DMS 273 (cell line): Measurements from ENCODE around the gene ADGRB3.
A peak's percentile ranks its signal among the peaks of the same experiment; 100 is the strongest.
"Not testable (repeated sequence)": the region's sequence is repeated elsewhere in the genome, so short reads cannot be mapped to it uniquely, and the experiment has no call there.

ENCODE experiments used
- DNase-seq: peaks from one replicate; lab custom pipeline; 2025; ENCODE audit not compliant: unreplicated experiment; lab: John Stamatoyannopoulos, UW

ADGRB3 gene

GRCh38 chr6:68737061-68737460 lies 102.0 kb downstream of the ADGRB3 start:
- no peak for DNase-seq

GRCh38 chr6:68738039-68738438 lies 103.0 kb downstream of the ADGRB3 start:
- DNase-seq = no peak

DNA sequence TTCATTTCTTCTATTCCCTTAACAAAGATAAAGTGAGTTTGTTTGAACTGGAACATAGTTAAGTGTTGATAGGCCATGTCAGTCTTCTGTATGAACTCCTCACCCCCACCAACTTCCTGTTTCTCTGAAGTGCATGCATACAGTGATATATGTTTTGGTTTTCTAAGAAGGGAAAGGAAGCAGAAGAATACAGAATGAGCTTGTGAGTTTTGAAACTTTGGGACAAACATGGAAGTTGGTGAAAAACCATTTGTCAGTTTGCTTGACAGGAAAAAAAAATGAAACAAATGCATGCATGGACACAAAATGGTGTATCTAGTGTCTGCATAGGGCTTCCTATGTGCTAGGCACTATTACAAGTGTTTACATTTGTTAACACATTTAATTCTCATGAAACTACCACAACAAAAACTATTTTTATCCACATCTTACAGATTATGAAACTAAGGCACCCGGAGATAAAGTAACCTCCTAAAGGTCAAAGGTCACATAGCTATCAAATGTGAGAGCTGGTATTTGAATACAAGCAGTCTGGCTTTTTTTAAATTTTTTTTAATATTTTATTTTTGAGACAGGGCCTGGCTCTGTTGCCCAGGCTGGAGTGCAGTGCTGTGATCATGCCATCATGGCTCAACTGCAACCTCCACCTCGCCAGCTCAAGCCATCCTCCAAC lies 105.9 kb downstream of the ADGRB3 start:
- DNase-seq = no peak

DNA sequence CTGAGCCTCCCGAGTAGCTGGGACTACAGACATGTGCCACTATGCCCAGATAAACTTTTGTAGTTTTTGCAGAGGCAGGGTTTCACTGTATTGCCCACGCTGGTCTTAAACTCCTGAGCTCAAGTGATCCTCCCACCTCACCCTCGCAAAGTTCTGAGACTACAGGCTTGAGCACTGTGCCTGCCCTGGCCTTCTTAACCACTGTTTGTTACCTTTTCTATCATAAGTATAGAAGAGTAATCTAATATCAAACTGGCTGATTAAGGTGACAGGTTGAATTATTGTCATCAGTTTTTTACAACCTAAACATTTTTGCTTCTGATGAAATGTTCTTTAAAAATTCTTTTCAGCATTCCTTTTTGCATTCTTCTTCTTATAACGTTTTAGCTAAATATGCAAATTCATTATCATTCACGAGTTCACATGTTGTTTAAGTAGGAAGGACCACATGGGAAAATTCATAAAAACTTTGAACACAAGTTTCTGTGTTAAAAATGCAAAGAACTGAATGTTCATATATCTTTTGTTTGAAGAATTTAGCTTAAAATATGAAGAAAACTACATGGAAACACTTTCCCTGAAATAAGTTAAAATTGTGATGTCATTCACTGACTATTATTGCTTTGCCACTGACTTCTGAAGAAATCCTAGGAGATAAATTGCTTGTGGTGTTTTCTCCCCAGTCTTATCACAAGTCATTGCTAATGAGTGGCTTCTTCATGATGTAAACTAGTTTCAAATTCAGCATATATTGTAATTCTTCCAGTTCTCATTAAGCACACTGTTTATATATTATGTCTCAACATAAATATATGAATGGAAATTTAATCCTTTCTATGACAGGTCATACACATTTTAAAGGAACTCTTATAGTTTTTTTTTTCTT lies 106.7 kb downstream of the ADGRB3 start:
- peak; percentile 33 for DNase-seq

DNA sequence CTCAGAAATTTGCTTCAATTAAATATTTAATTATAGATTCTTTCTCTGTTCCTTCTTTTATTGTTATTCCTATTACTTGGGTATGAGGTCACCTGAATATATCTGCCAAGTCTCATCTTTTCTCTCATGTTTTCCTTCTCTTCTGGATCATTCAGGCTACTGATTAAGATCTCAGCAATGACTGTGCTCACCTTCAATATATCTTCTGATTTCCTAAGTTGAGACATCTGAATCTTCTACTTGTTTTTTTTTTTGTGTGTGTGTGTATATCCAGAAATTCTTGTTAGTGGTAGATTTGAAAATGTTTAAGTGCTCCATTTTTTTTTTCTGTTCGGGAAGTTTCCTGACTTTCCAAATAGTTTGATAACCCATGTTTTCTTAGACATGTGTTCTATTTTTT lies 108.0 kb downstream of the ADGRB3 start:
- no peak for DNase-seq

GRCh38 chr6:68744376-68744775 lies 109.3 kb downstream of the ADGRB3 start:
- not testable (repeated sequence) for DNase-seq

GRCh38 chr6:68746376-68746775 lies 111.3 kb downstream of the ADGRB3 start:
- no peak for DNase-seq

DNA sequence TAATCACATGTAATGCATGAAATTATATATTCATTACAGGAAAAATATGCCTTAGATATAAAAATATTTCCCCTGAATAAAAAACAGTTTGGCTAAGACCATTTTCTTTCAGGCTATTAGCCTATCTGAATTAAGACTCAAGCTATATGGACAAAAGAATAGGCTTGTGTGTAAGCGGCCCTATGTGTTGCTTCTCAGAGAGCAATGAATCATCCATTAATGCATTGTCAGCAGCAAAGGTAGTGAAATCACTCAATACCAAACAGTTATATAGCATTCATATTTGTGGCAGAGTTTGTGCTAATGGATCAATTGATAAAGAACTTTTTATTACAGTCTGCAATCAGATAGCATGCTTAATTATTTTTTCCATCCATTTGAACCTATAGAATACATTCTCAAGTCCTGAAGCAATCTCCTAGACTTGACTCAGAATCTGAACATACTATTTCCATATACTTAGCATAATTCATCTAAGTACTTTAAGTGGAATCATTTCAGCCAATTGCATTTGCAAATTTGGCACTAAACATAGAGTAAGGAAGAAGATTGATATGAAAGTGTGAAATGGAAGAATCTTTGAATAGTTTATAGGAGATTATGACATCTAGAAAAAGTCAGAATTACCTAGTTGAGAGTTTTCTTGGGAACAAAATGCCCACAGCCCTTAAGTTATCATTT lies 112.2 kb downstream of the ADGRB3 start:
- DNase-seq = no peak

DNA sequence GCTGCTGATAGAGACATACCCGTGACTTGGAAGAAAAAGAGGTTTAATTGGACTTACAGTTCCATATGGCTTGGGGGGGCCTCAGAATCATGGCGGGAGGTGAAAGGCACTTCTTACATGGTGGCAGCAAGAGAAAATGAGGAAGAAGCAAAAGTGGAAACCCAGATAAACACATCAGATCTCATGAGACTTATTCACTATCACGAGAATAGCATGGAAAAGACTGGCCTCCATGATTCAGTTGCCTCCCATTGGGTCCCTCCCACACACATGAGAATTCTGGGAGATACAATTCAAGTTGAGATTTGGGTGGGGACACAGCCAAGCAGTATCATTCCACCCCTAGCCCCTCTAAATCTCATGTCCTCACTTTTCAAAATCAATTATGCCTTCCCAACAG lies 112.8 kb downstream of the ADGRB3 start:
- not testable (repeated sequence) for DNase-seq

GRCh38 chr6:68754681-68755213 lies 119.7 kb downstream of the ADGRB3 start:
- peak; percentile 22 for DNase-seq

DNA sequence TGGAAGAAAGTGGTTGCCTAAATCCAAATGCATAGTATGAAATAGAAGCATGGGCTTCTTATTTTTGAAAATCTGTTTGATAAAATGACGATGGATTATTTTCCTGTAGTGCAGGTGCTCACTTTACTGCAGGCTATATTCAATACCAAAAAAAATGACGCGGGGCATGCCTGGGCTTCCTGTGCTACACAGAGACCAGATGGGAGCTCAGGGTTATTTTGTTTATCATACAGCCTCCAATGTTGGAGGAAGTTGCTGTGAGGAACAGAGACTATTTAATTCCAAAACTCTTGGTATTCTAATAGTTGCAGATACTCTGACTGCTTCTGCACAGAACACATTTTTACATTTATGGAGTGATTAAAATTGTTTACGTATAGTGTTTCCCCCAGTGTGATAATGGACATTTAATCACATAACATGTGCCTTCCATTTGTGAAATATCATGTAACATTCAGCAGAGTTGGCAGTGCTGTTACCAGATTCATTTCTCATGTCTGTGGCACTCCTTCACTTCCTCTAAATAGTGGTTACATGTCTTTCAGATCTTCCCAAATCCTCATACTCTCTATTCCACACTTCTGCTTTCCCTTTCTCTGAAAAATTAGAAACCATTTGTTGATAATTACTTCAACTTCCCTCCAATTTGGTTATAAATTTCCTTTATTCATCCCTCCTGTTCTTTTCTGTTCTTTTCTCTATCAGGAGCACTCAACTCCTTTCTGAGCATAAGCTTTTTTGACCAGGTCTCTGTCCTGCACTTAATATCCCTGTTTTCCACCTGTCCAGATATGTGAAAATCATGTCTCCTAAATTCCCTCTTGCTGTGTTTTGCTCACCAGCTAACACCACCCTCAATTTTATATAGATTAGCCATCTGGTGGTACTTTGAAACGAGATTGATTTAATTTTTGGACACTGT lies 121.6 kb downstream of the ADGRB3 start:
- peak; percentile 90 for DNase-seq

DNA sequence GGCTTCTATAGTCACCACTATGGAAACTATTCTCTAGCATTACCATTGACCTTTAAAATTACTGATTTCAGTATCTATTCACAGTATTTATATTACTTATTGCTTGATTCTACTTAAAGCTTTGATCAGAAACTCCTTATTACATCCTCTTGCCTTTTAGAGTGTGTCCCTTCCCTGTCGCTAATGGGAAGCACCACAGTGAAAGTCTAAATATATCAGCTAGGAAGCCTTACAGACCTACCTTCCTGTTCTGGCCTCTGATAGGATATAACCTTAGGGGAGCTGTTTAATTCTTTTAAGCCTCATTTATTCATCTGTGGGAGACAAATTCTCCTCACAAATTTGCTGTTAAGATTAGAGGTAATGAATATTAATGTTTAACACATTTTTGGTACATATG lies 122.7 kb downstream of the ADGRB3 start:
- peak; percentile 46 for DNase-seq

DNA sequence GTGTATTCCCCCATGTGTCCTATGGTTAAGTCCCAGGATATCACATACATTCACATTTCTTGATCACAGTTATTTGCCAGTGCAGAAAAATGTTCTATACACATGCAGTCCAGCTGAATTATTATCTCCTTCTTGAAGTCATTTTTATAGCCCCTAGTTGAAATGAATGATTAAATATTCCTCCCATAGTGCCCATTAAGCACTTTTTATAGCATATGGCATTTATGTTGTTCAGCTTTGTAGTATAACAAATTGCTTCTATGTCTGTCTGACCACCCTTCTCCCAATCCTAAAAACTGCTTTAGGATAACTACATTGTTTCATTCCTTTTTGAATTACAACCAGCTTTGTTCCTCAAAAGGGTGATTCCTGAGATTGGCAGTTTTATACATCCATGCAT lies 123.5 kb downstream of the ADGRB3 start:
- peak; percentile 28 for DNase-seq

DNA sequence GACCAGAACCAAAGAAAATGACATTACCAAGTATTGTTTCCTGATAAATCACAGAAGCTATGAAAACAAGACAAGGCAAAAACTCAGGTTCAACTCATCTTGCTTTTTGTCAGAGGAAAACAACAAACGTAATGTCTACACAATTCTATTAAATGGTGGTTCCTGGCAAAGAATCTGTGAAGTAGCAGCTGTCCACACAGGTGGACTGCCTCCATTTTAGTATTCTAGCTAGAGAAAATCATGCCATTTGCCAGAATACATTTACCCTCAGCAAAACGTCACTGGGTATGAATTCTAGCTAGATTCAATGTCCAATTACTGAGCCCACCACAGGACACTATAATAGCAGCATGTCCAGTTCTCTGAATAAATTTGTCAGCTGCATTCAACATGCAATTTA lies 125.4 kb downstream of the ADGRB3 start:
- peak; percentile 78 for DNase-seq

GRCh38 chr6:68760941-68761676 lies 126.0 kb downstream of the ADGRB3 start:
- DNase-seq = peak; percentile 75

DNA sequence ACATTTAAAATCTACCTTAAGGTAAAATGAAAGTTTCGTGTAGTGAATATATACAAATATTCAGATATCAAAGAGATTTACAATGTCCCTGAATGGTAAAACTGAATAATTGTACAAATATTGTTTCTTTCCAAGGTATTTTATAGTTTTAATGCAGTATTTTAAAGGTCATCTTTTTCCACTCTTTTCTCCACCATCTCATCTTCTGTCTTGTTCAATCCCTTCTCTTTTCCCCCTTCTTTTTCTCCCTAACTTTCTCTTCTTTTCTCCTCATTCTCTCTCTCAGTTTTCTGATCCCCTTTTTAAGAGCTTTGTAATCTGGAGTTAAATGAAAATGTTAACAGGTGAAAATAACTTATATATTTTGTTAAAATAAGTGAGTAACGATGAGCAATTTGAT lies 126.9 kb downstream of the ADGRB3 start:
- no peak for DNase-seq

- no peak for DNase-seq
Observed at GRCh38 chr6:68771426-68771825, 136.3 kb downstream of the ADGRB3 start.

DNA sequence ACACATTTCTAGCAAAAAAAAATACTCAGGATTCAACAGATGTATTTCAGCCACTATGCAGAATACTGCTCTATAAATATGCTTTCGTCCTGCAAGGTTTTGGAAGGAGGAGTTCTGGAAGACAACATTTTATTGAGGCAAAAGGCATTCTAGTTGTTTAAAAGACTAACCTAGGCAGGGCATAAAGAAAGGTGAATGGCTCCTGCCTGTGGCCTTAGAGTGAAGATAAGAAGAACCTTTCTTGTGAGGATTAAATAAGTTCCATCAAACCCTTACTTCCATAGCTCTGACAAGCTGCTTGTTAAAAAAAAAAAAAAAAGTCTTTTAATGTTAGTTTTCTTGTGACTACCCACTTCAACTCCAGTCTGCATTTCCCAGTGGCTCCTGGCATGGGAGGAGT lies 139.8 kb downstream of the ADGRB3 start:
- no peak for DNase-seq

DNA sequence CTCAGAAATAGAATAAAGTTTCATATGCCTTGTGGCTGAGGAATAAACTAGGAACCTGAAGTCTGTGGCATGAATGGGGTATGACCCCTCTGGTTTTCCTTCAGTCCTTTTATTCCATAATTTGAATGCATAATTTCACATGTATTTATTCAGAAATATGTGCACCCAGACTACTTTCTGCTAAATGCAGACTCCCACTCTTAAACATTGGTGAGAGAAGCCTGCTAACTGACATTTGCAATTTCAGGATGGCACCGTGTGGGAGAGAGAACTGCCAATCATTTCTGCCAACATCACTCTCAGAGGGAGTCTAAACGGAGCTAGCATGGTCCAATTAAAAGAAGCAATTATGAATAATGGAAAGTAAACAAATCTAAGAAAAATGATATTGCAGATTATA lies 141.3 kb downstream of the ADGRB3 start:
- no peak for DNase-seq

DNA sequence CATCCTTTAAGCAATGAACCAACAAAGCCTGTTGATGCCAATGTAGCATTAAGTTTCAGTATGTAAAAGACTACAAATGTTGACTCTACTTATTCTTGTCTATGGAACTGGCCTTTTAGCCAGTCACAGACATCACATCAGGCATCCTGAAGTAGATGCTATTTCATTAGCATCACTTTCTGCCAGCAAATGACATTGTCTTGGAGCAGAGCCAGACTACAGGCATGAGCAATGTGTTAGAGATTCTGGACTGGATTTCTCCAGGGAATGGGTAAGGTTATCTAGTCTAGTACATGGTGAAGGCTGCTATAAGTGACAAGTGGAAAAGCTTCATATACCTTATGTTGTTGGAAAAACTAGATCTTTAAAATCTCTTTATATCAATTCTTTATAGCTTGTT lies 142.9 kb downstream of the ADGRB3 start:
- DNase-seq = peak; percentile 94
